Esophagus muscularis mucosa (tissue), 4 donors: Measurements from ENCODE around the gene ANK2. TPM values are rescaled to one million over a fixed set of nuclear protein-coding genes. Genes with fewer than 3 reads are reported as not detected.
A peak's percentile ranks its signal among the peaks of the same experiment; 100 is the strongest.

Source experiments
- DNase-seq: peaks from one replicate; pipeline ENCODE4 v3.0.0-alpha.2; 2017; ENCODE audit errors: extremely low spot score
- H3K27ac ChIP-seq, 4 donors: fragments of 200-600 bp; sonication (generic); replicated peaks in 1 of 4; 1 replicate in 3 of 4; 2 replicates in 1 of 4; pipeline ENCODE4 v1.5.1; 2016 to 2019; ENCODE audit warnings: mild to moderate bottlenecking in 1 of 4
- H3K27me3 ChIP-seq, 4 donors: fragments of 200-600 bp; sonication (generic); one replicate each; pipeline versions ENCODE4 v1.5.1 to v1.6.0; 2016 to 2019
- H3K36me3 ChIP-seq, 4 donors: fragments of 200-600 bp; sonication (generic); one replicate each; pipeline ENCODE4 v1.5.1; 2016 to 2019
- H3K4me1 ChIP-seq, 4 donors: fragments of 200-600 bp; sonication (generic); one replicate each; pipeline ENCODE4 v1.5.1; 2016 to 2019
- H3K4me3 ChIP-seq, 4 donors: fragments of 200-600 bp; sonication (generic); 1 replicate in 2 of 4; 2 replicates in 2 of 4; pipeline ENCODE4 v1.5.1; 2016 to 2019; ENCODE audit warnings: mild to moderate bottlenecking in 4 of 4, moderate library complexity in 1 of 4
- H3K9me3 ChIP-seq, 4 donors: fragments of 200-600 bp; sonication (generic); 1 replicate in 3 of 4; 2 replicates in 1 of 4; pipeline ENCODE4 v1.5.1; 2016 to 2019
- EP300 ChIP-seq: sonication (generic); formaldehyde crosslinking; IDR thresholded peaks from one replicate; pipeline ENCODE4 v1.6.1; 2017; ENCODE audit warnings: antibody characterized with exemption
- POLR2A ChIP-seq: fragments of 450-650 bp; IDR thresholded peaks from one replicate; pipeline ENCODE4 v1.6.1; 2017; ENCODE audit warnings: antibody characterized with exemption, moderate library complexity, mild to moderate bottlenecking, low read depth
- POLR2AphosphoS5 ChIP-seq, 2 donors: sonication (generic); formaldehyde crosslinking; IDR thresholded peaks; one replicate each; pipeline ENCODE4 v1.6.1; 2017; ENCODE audit warnings: antibody characterized with exemption in 2 of 2
- WGBS: methylation state at CpG from one replicate; pipeline ENCODE4 v1.1.5; 2018; 5-methylcytosine and 5-hydroxymethylcytosine counted together
- intact Hi-C: fragments of 100-400 bp; cut with DNase I; formaldehyde crosslinking; loops from one replicate; pipeline ENCODE4 v1.15.1; 2023
- total RNA-seq, 4 donors: library from RNA; depleted of rRNA; stranded (reverse); fragments of >200 nt; gene quantifications; one replicate each; pipeline versions ENCODE4 v1.1.0 to v1.2.1, GENCODE V29; 2016
- TF ChIP-seq, protein P1 (sequence below), 3 experiments: fragments of 200-600 bp in 2 of 3; fragments of 450-650 bp in 1 of 3; sonication (generic) in 2 of 3; IDR thresholded peaks; one replicate each; pipeline ENCODE4 v1.5.1; 2017 to 2019; ENCODE audit warnings: antibody characterized with exemption in 3 of 3, mild to moderate bottlenecking in 2 of 3, moderate library complexity in 1 of 3

Gene ANK2
- total RNA-seq, 4 donors from 2014 or later: 76.8 to 88.0 (median 82.8) TPM

GRCh38 chr4:113288257-113288656, 238.8 kb downstream of the ANK2 start:
- intact Hi-C loops: no loop called here
- Histone ChIP-seq H3K27me3 (no peaks in the 10 kb centered on the region), H3K9me3 (no peaks in the 10 kb centered on the region), H3K36me3 (peaks cover 0 to 10% (median 8%) of the 10 kb centered on the region in 4 donors), H3K27ac (no peak overlapping the region), H3K4me1 (peaks cover 5 to 49% (median 40%) of the 10 kb centered on the region in 4 donors), H3K4me3 (no peak overlapping the region)
- 89% methylated on average over 2 of the region's 2 CpGs for WGBS
- TF ChIP-seq POLR2A (no peak), EP300 (no peak), POLR2AphosphoS5 (IDR thresholded peaks at IDR 0.05) (no peak)
- TF ChIP-seq, protein P1, sequence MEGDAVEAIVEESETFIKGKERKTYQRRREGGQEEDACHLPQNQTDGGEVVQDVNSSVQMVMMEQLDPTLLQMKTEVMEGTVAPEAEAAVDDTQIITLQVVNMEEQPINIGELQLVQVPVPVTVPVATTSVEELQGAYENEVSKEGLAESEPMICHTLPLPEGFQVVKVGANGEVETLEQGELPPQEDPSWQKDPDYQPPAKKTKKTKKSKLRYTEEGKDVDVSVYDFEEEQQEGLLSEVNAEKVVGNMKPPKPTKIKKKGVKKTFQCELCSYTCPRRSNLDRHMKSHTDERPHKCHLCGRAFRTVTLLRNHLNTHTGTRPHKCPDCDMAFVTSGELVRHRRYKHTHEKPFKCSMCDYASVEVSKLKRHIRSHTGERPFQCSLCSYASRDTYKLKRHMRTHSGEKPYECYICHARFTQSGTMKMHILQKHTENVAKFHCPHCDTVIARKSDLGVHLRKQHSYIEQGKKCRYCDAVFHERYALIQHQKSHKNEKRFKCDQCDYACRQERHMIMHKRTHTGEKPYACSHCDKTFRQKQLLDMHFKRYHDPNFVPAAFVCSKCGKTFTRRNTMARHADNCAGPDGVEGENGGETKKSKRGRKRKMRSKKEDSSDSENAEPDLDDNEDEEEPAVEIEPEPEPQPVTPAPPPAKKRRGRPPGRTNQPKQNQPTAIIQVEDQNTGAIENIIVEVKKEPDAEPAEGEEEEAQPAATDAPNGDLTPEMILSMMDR (IDR thresholded peaks at IDR 0.05): no peak
- no peak for DNase-seq

- WGBS: 79% methylated on average over 4 of the region's 4 CpGs
- no peak for DNase-seq
- Histone ChIP-seq H3K9me3 (no peaks in the 10 kb centered on the region), H3K4me3 (no peak overlapping the region), H3K27ac (peak overlapping the region in 1 of 4 donors; percentile 34), H3K27me3 (no peaks in the 10 kb centered on the region), H3K4me1 (peaks cover 5 to 53% (median 45%) of the 10 kb centered on the region in 4 donors), H3K36me3 (peaks cover 0 to 10% (median 6%) of the 10 kb centered on the region in 4 donors)
- intact Hi-C loops: no loop called here
- TF ChIP-seq, protein P1 (IDR thresholded peaks at IDR 0.05): no peak
- TF ChIP-seq EP300 (no peak), POLR2AphosphoS5 (IDR thresholded peaks at IDR 0.05) (no peak), POLR2A (no peak)
These were observed 239.2 kb downstream of the ANK2 start for GRCh38 chr4:113288696-113289095.

DNA sequence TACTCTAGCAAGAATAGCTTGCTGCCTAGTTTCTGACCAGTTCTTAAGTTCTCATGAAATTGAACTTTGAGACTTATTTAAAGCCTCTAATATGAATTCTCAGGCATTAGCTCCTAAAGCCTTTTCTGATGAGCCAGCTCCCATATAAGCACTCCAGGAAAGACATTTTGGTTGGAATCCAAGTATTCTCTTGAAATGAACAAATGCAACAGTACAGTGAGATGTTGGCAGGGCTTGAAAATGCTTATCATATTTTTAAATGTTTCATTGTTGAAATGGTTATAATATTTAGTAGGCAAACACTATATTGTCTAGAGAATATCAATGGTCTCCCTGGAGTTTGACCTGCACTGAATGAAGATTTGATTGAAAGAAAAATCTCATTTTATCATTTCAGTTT, 240.3 kb downstream of the ANK2 start:
- no peak overlapping the region for H3K27ac ChIP-seq
- no peak for DNase-seq
- no peak for TF ChIP-seq POLR2AphosphoS5 (IDR thresholded peaks at IDR 0.05)
- no peak overlapping the region for H3K4me3 ChIP-seq
- H3K9me3 ChIP-seq: no peaks in the 10 kb centered on the region
- peaks cover 0 to 10% (median 5%) of the 10 kb centered on the region in 4 donors for H3K36me3 ChIP-seq
- peaks cover 5 to 64% (median 55%) of the 10 kb centered on the region in 4 donors for H3K4me1 ChIP-seq
- intact Hi-C loops: no loop called here
- no peaks in the 10 kb centered on the region for H3K27me3 ChIP-seq

DNA sequence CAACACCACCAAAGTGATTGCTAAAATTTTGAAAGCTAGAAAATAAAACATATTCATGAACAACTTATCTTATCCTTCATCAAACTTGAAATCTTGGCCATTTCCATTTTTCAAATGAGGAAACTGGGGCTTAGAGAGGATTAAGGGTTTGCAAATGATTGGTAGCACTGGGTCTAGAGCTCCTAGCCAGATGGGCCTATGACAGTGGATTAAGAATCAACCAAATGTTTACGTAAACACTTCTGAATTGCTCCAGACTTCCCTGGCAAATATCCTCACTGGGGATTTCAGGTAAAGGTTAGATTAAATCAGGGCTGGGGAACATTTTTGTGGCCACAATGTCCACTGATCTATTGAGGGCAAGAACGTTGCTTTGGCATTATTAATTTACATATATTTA, 241.2 kb downstream of the ANK2 start:
- peak overlapping the region in 3 of 4 donors; percentile 79 to 87 (median 81) for H3K27ac ChIP-seq
- peaks cover 0 to 4% (median 0%) of the 10 kb centered on the region in 4 donors for H3K36me3 ChIP-seq
- H3K27me3 ChIP-seq: no peaks in the 10 kb centered on the region
- WGBS: 82% methylated on average over 2 of the region's 2 CpGs
- H3K4me3 ChIP-seq: no peak overlapping the region
- H3K4me1 ChIP-seq: peaks cover 5 to 68% (median 59%) of the 10 kb centered on the region in 4 donors
- H3K9me3 ChIP-seq: no peaks in the 10 kb centered on the region
- no peak for DNase-seq
- TF ChIP-seq POLR2AphosphoS5 (IDR thresholded peaks at IDR 0.05): no peak
- no peak for TF ChIP-seq POLR2A
- TF ChIP-seq, protein P1 (IDR thresholded peaks at IDR 0.05): no peak
- no peak for TF ChIP-seq EP300
- intact Hi-C loops: no loop called here

DNA sequence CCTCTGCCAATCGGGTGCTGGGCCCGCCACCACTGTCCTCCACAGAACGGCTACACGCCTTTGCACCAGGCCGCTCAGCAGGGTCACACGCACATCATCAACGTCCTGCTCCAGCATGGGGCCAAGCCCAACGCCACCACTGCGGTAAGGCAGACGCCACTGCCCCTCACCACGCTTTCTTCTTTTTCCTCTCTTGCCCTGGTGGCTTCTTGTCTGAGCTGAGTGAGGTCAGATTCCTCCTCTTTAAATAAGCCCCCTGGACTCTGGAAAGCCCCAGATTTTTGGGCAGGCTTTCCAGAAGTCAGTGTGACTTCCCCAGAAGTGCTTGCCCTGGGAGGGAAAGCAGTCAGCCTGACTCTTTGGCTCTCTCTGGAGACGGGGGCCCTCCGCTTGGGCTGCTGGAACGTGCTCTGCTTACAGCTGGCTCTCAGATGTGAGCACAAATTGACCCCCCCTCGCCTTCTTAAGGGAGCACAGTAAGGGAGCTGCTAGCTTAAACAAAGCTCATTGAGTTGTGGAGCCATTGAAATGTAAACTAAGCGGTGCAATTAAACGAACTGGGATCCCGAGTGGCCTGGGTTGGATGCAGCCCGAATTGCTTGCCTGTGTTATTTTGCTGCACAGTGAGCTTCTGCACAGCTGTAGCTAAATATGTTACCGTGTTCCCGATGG, 243.1 kb downstream of the ANK2 start:
- peak overlapping the region; percentile 36 to 52 (median 46) for H3K4me3 ChIP-seq
- 51% methylated on average over 17 of the region's 21 CpGs for WGBS
- H3K27ac ChIP-seq: peak overlapping the region; percentile 79 to 87 (median 81)

More for the DNA sequence above, 243.1 kb downstream of the ANK2 start:
- Histone ChIP-seq H3K27me3 (no peaks in the 10 kb centered on the region), H3K9me3 (no peaks in the 10 kb centered on the region), H3K36me3 (peaks cover 0 to 4% (median 0%) of the 10 kb centered on the region in 4 donors), H3K4me1 (peaks cover 5 to 69% (median 60%) of the 10 kb centered on the region in 4 donors)
- no peak for DNase-seq
- intact Hi-C loops: no loop called here
- TF ChIP-seq, protein P1 (IDR thresholded peaks at IDR 0.05): no peak
- TF ChIP-seq EP300 (no peak), POLR2A (no peak)
